ENCODE measurements around the gene SLC9B2. TPM values are rescaled to one million over a fixed set of nuclear protein-coding genes. Genes with fewer than 3 reads are reported as not detected.

Gene SLC9B2
- total RNA-seq, 1 experiment from 2014 or later = 4.6 TPM

- 0 out of 2 replicates have a peak, but pooled peaks have one; percentile 54 for TF ChIP-seq ZNF281 (CRISPR knock-in tag; IDR thresholded peaks at IDR 0.05)
- TF ChIP-seq SP1 (CRISPR knock-in tag; conservative IDR thresholded peaks at IDR 0.05) = peak; percentile 97
- TF ChIP-seq TCF7 (CRISPR knock-in tag; IDR thresholded peaks at IDR 0.05; ENCODE audit: low read depth) = no peak
- TF ChIP-seq ZBTB21 (CRISPR knock-in tag; IDR thresholded peaks at IDR 0.05; ENCODE audit: borderline replicate concordance) = no peak
- no peak for TF ChIP-seq ZNF425 (CRISPR knock-in tag; conservative IDR thresholded peaks at IDR 0.05)
- TF ChIP-seq, protein P1, sequence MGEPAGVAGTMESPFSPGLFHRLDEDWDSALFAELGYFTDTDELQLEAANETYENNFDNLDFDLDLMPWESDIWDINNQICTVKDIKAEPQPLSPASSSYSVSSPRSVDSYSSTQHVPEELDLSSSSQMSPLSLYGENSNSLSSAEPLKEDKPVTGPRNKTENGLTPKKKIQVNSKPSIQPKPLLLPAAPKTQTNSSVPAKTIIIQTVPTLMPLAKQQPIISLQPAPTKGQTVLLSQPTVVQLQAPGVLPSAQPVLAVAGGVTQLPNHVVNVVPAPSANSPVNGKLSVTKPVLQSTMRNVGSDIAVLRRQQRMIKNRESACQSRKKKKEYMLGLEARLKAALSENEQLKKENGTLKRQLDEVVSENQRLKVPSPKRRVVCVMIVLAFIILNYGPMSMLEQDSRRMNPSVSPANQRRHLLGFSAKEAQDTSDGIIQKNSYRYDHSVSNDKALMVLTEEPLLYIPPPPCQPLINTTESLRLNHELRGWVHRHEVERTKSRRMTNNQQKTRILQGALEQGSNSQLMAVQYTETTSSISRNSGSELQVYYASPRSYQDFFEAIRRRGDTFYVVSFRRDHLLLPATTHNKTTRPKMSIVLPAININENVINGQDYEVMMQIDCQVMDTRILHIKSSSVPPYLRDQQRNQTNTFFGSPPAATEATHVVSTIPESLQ (CRISPR knock-in tag; IDR thresholded peaks at IDR 0.05) = no peak
- peak; percentile 90; the same call in 1 of the 2 replicates for TF ChIP-seq FOXP1 (CRISPR knock-in tag; IDR thresholded peaks at IDR 0.05; ENCODE audit: borderline replicate concordance)
- TF ChIP-seq SMAD4 (CRISPR knock-in tag; IDR thresholded peaks at IDR 0.05) = no peak
- TF ChIP-seq, protein P2, sequence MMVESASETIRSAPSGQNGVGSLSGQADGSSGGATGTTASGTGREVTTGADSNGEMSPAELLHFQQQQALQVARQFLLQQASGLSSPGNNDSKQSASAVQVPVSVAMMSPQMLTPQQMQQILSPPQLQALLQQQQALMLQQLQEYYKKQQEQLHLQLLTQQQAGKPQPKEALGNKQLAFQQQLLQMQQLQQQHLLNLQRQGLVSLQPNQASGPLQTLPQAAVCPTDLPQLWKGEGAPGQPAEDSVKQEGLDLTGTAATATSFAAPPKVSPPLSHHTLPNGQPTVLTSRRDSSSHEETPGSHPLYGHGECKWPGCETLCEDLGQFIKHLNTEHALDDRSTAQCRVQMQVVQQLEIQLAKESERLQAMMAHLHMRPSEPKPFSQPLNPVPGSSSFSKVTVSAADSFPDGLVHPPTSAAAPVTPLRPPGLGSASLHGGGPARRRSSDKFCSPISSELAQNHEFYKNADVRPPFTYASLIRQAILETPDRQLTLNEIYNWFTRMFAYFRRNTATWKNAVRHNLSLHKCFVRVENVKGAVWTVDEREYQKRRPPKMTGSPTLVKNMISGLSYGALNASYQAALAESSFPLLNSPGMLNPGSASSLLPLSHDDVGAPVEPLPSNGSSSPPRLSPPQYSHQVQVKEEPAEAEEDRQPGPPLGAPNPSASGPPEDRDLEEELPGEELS (CRISPR knock-in tag; IDR thresholded peaks at IDR 0.05) = peak; percentile 86
- no peak for TF ChIP-seq ZNF317 (CRISPR knock-in tag; IDR thresholded peaks at IDR 0.05; ENCODE audit: borderline replicate concordance, low read depth)
- TF ChIP-seq ETV6 (CRISPR knock-in tag; IDR thresholded peaks at IDR 0.05) = peak; percentile 93
- TF ChIP-seq NR2C2 (CRISPR knock-in tag; IDR thresholded peaks at IDR 0.05) = peak; percentile 39; the same call in 1 of the 2 replicates
- no peak for TF ChIP-seq GTF2I (CRISPR knock-in tag; conservative IDR thresholded peaks at IDR 0.05)
- no peak for TF ChIP-seq CBFB (CRISPR knock-in tag; IDR thresholded peaks at IDR 0.05; ENCODE audit: low read depth)
- peak; percentile 27; the same call in 1 of the 2 replicates for TF ChIP-seq ELF4 (CRISPR knock-in tag; IDR thresholded peaks at IDR 0.05; ENCODE audit: low read depth)
- TF ChIP-seq, protein P3, sequence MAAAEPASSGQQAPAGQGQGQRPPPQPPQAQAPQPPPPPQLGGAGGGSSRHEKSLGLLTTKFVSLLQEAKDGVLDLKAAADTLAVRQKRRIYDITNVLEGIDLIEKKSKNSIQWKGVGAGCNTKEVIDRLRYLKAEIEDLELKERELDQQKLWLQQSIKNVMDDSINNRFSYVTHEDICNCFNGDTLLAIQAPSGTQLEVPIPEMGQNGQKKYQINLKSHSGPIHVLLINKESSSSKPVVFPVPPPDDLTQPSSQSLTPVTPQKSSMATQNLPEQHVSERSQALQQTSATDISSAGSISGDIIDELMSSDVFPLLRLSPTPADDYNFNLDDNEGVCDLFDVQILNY (CRISPR knock-in tag; IDR thresholded peaks at IDR 0.05) = peak; percentile 92
- no peak for TF ChIP-seq HMGXB4 (CRISPR knock-in tag; IDR thresholded peaks at IDR 0.05)
- no peak for TF ChIP-seq ZNF263 (CRISPR knock-in tag; IDR thresholded peaks at IDR 0.05; ENCODE audit: low read depth)
- TF ChIP-seq MYBL2 (CRISPR knock-in tag; IDR thresholded peaks at IDR 0.05) = peak; percentile 90
- TF ChIP-seq ERG (CRISPR knock-in tag; IDR thresholded peaks at IDR 0.05) = no peak
- TF ChIP-seq, protein P4, sequence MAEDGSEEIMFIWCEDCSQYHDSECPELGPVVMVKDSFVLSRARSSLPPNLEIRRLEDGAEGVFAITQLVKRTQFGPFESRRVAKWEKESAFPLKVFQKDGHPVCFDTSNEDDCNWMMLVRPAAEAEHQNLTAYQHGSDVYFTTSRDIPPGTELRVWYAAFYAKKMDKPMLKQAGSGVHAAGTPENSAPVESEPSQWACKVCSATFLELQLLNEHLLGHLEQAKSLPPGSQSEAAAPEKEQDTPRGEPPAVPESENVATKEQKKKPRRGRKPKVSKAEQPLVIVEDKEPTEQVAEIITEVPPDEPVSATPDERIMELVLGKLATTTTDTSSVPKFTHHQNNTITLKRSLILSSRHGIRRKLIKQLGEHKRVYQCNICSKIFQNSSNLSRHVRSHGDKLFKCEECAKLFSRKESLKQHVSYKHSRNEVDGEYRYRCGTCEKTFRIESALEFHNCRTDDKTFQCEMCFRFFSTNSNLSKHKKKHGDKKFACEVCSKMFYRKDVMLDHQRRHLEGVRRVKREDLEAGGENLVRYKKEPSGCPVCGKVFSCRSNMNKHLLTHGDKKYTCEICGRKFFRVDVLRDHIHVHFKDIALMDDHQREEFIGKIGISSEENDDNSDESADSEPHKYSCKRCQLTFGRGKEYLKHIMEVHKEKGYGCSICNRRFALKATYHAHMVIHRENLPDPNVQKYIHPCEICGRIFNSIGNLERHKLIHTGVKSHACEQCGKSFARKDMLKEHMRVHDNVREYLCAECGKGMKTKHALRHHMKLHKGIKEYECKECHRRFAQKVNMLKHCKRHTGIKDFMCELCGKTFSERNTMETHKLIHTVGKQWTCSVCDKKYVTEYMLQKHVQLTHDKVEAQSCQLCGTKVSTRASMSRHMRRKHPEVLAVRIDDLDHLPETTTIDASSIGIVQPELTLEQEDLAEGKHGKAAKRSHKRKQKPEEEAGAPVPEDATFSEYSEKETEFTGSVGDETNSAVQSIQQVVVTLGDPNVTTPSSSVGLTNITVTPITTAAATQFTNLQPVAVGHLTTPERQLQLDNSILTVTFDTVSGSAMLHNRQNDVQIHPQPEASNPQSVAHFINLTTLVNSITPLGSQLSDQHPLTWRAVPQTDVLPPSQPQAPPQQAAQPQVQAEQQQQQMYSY (CRISPR knock-in tag; IDR thresholded peaks at IDR 0.05) = no peak
Observed at GRCh38 chr4:103019308-103020124, 57.0 kb downstream of the SLC9B2 start, which contains the start of gene SLC9B1 (continued).

All from WTC11 (cell line).